ENCODE data around the gene CMSS1. TPM values are rescaled to one million over a fixed set of nuclear protein-coding genes. Genes with fewer than 3 reads are reported as not detected.

Gene CMSS1
- polyA plus RNA-seq, 1 donor from 2014 or later, result 31.8 TPM

- Histone ChIP-seq H3F3A (ENCODE audit: insufficient read depth, low read length, poor library complexity, severe bottlenecking) (no peaks in the 10 kb centered on the region), H3K4me3 (ENCODE audit: low read length) (no peak overlapping the region), H3K9me2 (ENCODE audit: insufficient read depth, low read length) (no peaks in the 10 kb centered on the region), H3K27ac (ENCODE audit: low read length) (no peak overlapping the region), H3K4me2 (ENCODE audit: low read length) (no peak overlapping the region), H4K20me1 (ENCODE audit: insufficient read depth) (no peaks in the 10 kb centered on the region), H3K9me3 (ENCODE audit: low read length) (peaks cover 3% of the 10 kb centered on the region), H2AFZ (ENCODE audit: low read depth, low read length) (no peak overlapping the region), H3K27me3 (ENCODE audit: insufficient read depth, low read depth, low read length) (no peaks in the 10 kb centered on the region), H3K9ac (ENCODE audit: low read length) (no peak overlapping the region), H3K36me3 (ENCODE audit: insufficient read depth, low read length) (no peaks in the 10 kb centered on the region), H3K79me2 (replicated peaks; ENCODE audit: insufficient read depth, low read length) (no peaks in the 10 kb centered on the region)
- no peak for TF ChIP-seq REST (IDR thresholded peaks at IDR 0.05; ENCODE audit: borderline replicate concordance)
- no peak for TF ChIP-seq TAF1 (IDR thresholded peaks at IDR 0.05; ENCODE audit: low read depth)
- no peak for TF ChIP-seq EZH2 (IDR thresholded peaks at IDR 0.05; ENCODE audit: borderline replicate concordance, insufficient read depth, low read length, poor library complexity, severe bottlenecking)
- TF ChIP-seq RAD21 (conservative IDR thresholded peaks at IDR 0.05), result no peak
- no peak for TF ChIP-seq CTCF (IDR thresholded peaks at IDR 0.05; ENCODE audit: poor library complexity, severe bottlenecking)
- TF ChIP-seq POLR2AphosphoS5 (IDR thresholded peaks at IDR 0.05), result no peak
- no peak for TF ChIP-seq SMC3 (conservative IDR thresholded peaks at IDR 0.05; ENCODE audit: poor library complexity)
- TF ChIP-seq EP300 (conservative IDR thresholded peaks at IDR 0.05; ENCODE audit: poor library complexity, severe bottlenecking), result no peak
- no peak for TF ChIP-seq MXI1 (conservative IDR thresholded peaks at IDR 0.05; ENCODE audit: poor library complexity, severe bottlenecking)
These were observed 160.6 kb downstream of the CMSS1 start for GRCh38 chr3:99978221-99978620.

- Histone ChIP-seq H3K27ac (ENCODE audit: low read length) (no peak overlapping the region), H3F3A (ENCODE audit: insufficient read depth, low read length, poor library complexity, severe bottlenecking) (no peaks in the 10 kb centered on the region), H4K20me1 (ENCODE audit: insufficient read depth) (no peaks in the 10 kb centered on the region)
These were observed 162.9 kb downstream of the CMSS1 start for GRCh38 chr3:99980606-99981005.

More at GRCh38 chr3:99980606-99981005, 162.9 kb downstream of the CMSS1 start:
- H3K27me3 ChIP-seq (ENCODE audit: insufficient read depth, low read depth, low read length), result no peaks in the 10 kb centered on the region
- H3K9me3 ChIP-seq (ENCODE audit: low read length), result peaks cover 3% of the 10 kb centered on the region
- H3K4me3 ChIP-seq (ENCODE audit: low read length), result no peak overlapping the region
- no peak overlapping the region for H2AFZ ChIP-seq (ENCODE audit: low read depth, low read length)
- no peaks in the 10 kb centered on the region for H3K36me3 ChIP-seq (ENCODE audit: insufficient read depth, low read length)
- H3K79me2 ChIP-seq (replicated peaks; ENCODE audit: insufficient read depth, low read length), result no peaks in the 10 kb centered on the region
- no peak overlapping the region for H3K4me2 ChIP-seq (ENCODE audit: low read length)
- no peak overlapping the region for H3K9ac ChIP-seq (ENCODE audit: low read length)
- no peak for TF ChIP-seq CTCF (IDR thresholded peaks at IDR 0.05; ENCODE audit: poor library complexity, severe bottlenecking)
- no peak for TF ChIP-seq RAD21 (conservative IDR thresholded peaks at IDR 0.05)
- TF ChIP-seq REST (IDR thresholded peaks at IDR 0.05; ENCODE audit: borderline replicate concordance), result no peak
- no peak for TF ChIP-seq TAF1 (IDR thresholded peaks at IDR 0.05; ENCODE audit: low read depth)
- no peak for TF ChIP-seq POLR2AphosphoS5 (IDR thresholded peaks at IDR 0.05)
- no peak for TF ChIP-seq MXI1 (conservative IDR thresholded peaks at IDR 0.05; ENCODE audit: poor library complexity, severe bottlenecking)
- TF ChIP-seq EZH2 (IDR thresholded peaks at IDR 0.05; ENCODE audit: borderline replicate concordance, insufficient read depth, low read length, poor library complexity, severe bottlenecking), result no peak
- TF ChIP-seq EP300 (conservative IDR thresholded peaks at IDR 0.05; ENCODE audit: poor library complexity, severe bottlenecking), result no peak
- TF ChIP-seq SMC3 (conservative IDR thresholded peaks at IDR 0.05; ENCODE audit: poor library complexity), result no peak
- no peaks in the 10 kb centered on the region for H3K9me2 ChIP-seq (ENCODE audit: insufficient read depth, low read length)
